ENCODE measurements around the gene PKNOX1.
"Not testable (repeated sequence)": the region's sequence is repeated elsewhere in the genome, so short reads cannot be mapped to it uniquely, and the experiment has no call there.

PKNOX1 gene

GRCh38 chr21:42988236-42988965 lies 14.0 kb downstream of the PKNOX1 start:
- ATAC-seq (ENCODE audit: low read depth), result no peak
- no peak overlapping the region for H3K4me3 Mint-ChIP-seq

GRCh38 chr21:42989370-42989769 lies 15.0 kb downstream of the PKNOX1 start:
- H3K4me3 Mint-ChIP-seq; H3K9me3 Mint-ChIP-seq; DNase-seq (ENCODE audit: low spot score in 2 of 2); H3K36me3 Mint-ChIP-seq; H3K27ac Mint-ChIP-seq; ATAC-seq (ENCODE audit: low read depth); H3K27me3 Mint-ChIP-seq: not testable (repeated sequence)
- peaks cover 15% of the 10 kb centered on the region for H3K4me1 Mint-ChIP-seq

More at GRCh38 chr21:42988236-42988965, 14.0 kb downstream of the PKNOX1 start:
- Mint-ChIP-seq H3K36me3 (peaks cover 2% of the 10 kb centered on the region), H3K27me3 (no peaks in the 10 kb centered on the region), H3K4me1 (peaks cover 15% of the 10 kb centered on the region), H3K9me3 (no peaks in the 10 kb centered on the region), H3K27ac (no peak overlapping the region)
- no peak for DNase-seq (ENCODE audit: low spot score in 2 of 2)

GRCh38 chr21:42989816-42990650 lies 15.7 kb downstream of the PKNOX1 start:
- peaks cover 2% of the 10 kb centered on the region for H3K36me3 Mint-ChIP-seq
- DNase-seq (ENCODE audit: low spot score in 2 of 2), result no peak
- no peaks in the 10 kb centered on the region for H3K9me3 Mint-ChIP-seq
- ATAC-seq (ENCODE audit: low read depth), result no peak
- H3K27ac Mint-ChIP-seq, result peak overlapping the region; percentile 45
- peaks cover 15% of the 10 kb centered on the region for H3K4me1 Mint-ChIP-seq
- no peaks in the 10 kb centered on the region for H3K27me3 Mint-ChIP-seq
- no peak overlapping the region for H3K4me3 Mint-ChIP-seq

- Mint-ChIP-seq H3K27me3 (no peaks in the 10 kb centered on the region), H3K9me3 (no peaks in the 10 kb centered on the region), H3K4me1 (peaks cover 12% of the 10 kb centered on the region), H3K27ac (no peak overlapping the region), H3K4me3 (no peak overlapping the region), H3K36me3 (peaks cover 2% of the 10 kb centered on the region)
- DNase-seq (ENCODE audit: low spot score in 2 of 2), result peak in 1 of 2 donors; percentile 9
- peak; percentile 98 for ATAC-seq (ENCODE audit: low read depth)
These were observed 17.8 kb downstream of the PKNOX1 start for GRCh38 chr21:42991992-42992740.

- DNase-seq (ENCODE audit: low spot score in 2 of 2) (no peak), ATAC-seq (ENCODE audit: low read depth) (no peak)
- H3K36me3 Mint-ChIP-seq, result peaks cover 9% of the 10 kb centered on the region
- H3K4me3 Mint-ChIP-seq, result no peak overlapping the region
- H3K4me1 Mint-ChIP-seq, result peaks cover 12% of the 10 kb centered on the region
- H3K9me3 Mint-ChIP-seq, result peaks cover 2% of the 10 kb centered on the region
- no peaks in the 10 kb centered on the region for H3K27me3 Mint-ChIP-seq
- no peak overlapping the region for H3K27ac Mint-ChIP-seq
These were observed 18.8 kb downstream of the PKNOX1 start for GRCh38 chr21:42993051-42993712.

- H3K36me3 Mint-ChIP-seq, result peaks cover 18% of the 10 kb centered on the region
- no peaks in the 10 kb centered on the region for H3K27me3 Mint-ChIP-seq
- H3K4me3 Mint-ChIP-seq, result no peak overlapping the region
- DNase-seq (ENCODE audit: low spot score in 2 of 2) (no peak), ATAC-seq (ENCODE audit: low read depth) (no peak)
- H3K4me1 Mint-ChIP-seq, result peaks cover 3% of the 10 kb centered on the region
- no peak overlapping the region for H3K27ac Mint-ChIP-seq
- peaks cover 9% of the 10 kb centered on the region for H3K9me3 Mint-ChIP-seq
These were observed 22.7 kb downstream of the PKNOX1 start for GRCh38 chr21:42997053-42997452.

GRCh38 chr21:42997983-42998382 lies 23.6 kb downstream of the PKNOX1 start:
- not testable (repeated sequence) for ATAC-seq (ENCODE audit: low read depth); H3K27ac Mint-ChIP-seq; H3K27me3 Mint-ChIP-seq; H3K9me3 Mint-ChIP-seq; H3K4me1 Mint-ChIP-seq; DNase-seq (ENCODE audit: low spot score in 2 of 2); H3K4me3 Mint-ChIP-seq
- H3K36me3 Mint-ChIP-seq, result peaks cover 18% of the 10 kb centered on the region

- H3K9me3 Mint-ChIP-seq; DNase-seq (ENCODE audit: low spot score in 2 of 2); H3K27me3 Mint-ChIP-seq; H3K27ac Mint-ChIP-seq; H3K4me1 Mint-ChIP-seq; H3K4me3 Mint-ChIP-seq; ATAC-seq (ENCODE audit: low read depth): not testable (repeated sequence)
- peaks cover 18% of the 10 kb centered on the region for H3K36me3 Mint-ChIP-seq
These were observed 24.8 kb downstream of the PKNOX1 start for GRCh38 chr21:42999152-42999551.

- not testable (repeated sequence) for H3K9me3 Mint-ChIP-seq; H3K4me1 Mint-ChIP-seq; DNase-seq (ENCODE audit: low spot score in 2 of 2); ATAC-seq (ENCODE audit: low read depth); H3K27me3 Mint-ChIP-seq; H3K4me3 Mint-ChIP-seq; H3K27ac Mint-ChIP-seq
- H3K36me3 Mint-ChIP-seq, result peaks cover 21% of the 10 kb centered on the region
These were observed 25.7 kb downstream of the PKNOX1 start for GRCh38 chr21:43000041-43000440.

GRCh38 chr21:43001316-43001715 lies 27.0 kb downstream of the PKNOX1 start:
- DNase-seq (ENCODE audit: low spot score in 2 of 2) (no peak), ATAC-seq (ENCODE audit: low read depth) (no peak)
- Mint-ChIP-seq H3K27ac (no peak overlapping the region), H3K4me3 (no peak overlapping the region), H3K36me3 (peaks cover 22% of the 10 kb centered on the region), H3K4me1 (no peaks in the 10 kb centered on the region), H3K27me3 (no peaks in the 10 kb centered on the region), H3K9me3 (peaks cover 9% of the 10 kb centered on the region)

GRCh38 chr21:43004926-43005325 lies 30.6 kb downstream of the PKNOX1 start:
- H3K27ac Mint-ChIP-seq, result no peak overlapping the region
- H3K36me3 Mint-ChIP-seq, result peaks cover 23% of the 10 kb centered on the region

GRCh38 chr21:43005635-43006034 lies 31.3 kb downstream of the PKNOX1 start:
- DNase-seq (ENCODE audit: low spot score in 2 of 2) (no peak), ATAC-seq (ENCODE audit: low read depth) (no peak)
- no peak overlapping the region for H3K4me3 Mint-ChIP-seq
- no peaks in the 10 kb centered on the region for H3K4me1 Mint-ChIP-seq
- H3K36me3 Mint-ChIP-seq, result peaks cover 19% of the 10 kb centered on the region
- H3K27me3 Mint-ChIP-seq, result no peaks in the 10 kb centered on the region
- no peak overlapping the region for H3K27ac Mint-ChIP-seq
- no peaks in the 10 kb centered on the region for H3K9me3 Mint-ChIP-seq

More at GRCh38 chr21:43004926-43005325, 30.6 kb downstream of the PKNOX1 start:
- Mint-ChIP-seq H3K4me1 (no peaks in the 10 kb centered on the region), H3K27me3 (no peaks in the 10 kb centered on the region), H3K4me3 (no peak overlapping the region), H3K9me3 (peaks cover 3% of the 10 kb centered on the region)
- no peak for DNase-seq (ENCODE audit: low spot score in 2 of 2)
- no peak for ATAC-seq (ENCODE audit: low read depth)

GRCh38 chr21:43006051-43006873 lies 31.9 kb downstream of the PKNOX1 start:
- H3K9me3 Mint-ChIP-seq; H3K27me3 Mint-ChIP-seq; ATAC-seq (ENCODE audit: low read depth); H3K4me3 Mint-ChIP-seq; H3K4me1 Mint-ChIP-seq; H3K27ac Mint-ChIP-seq; DNase-seq (ENCODE audit: low spot score in 2 of 2): not testable (repeated sequence)
- peaks cover 21% of the 10 kb centered on the region for H3K36me3 Mint-ChIP-seq

All from memory B cell (primary cell).